NAMALWA (cell line): ENCODE results near the gene ALOX5AP.
"Not testable (repeated sequence)": the region's sequence is repeated elsewhere in the genome, so short reads cannot be mapped to it uniquely, and the experiment has no call there.

Experiments used
- DNase-seq: peaks from one replicate; pipeline ENCODE4 v3.0.0-alpha.2; 2015; ENCODE audit warnings: low spot score

ALOX5AP gene

DNA sequence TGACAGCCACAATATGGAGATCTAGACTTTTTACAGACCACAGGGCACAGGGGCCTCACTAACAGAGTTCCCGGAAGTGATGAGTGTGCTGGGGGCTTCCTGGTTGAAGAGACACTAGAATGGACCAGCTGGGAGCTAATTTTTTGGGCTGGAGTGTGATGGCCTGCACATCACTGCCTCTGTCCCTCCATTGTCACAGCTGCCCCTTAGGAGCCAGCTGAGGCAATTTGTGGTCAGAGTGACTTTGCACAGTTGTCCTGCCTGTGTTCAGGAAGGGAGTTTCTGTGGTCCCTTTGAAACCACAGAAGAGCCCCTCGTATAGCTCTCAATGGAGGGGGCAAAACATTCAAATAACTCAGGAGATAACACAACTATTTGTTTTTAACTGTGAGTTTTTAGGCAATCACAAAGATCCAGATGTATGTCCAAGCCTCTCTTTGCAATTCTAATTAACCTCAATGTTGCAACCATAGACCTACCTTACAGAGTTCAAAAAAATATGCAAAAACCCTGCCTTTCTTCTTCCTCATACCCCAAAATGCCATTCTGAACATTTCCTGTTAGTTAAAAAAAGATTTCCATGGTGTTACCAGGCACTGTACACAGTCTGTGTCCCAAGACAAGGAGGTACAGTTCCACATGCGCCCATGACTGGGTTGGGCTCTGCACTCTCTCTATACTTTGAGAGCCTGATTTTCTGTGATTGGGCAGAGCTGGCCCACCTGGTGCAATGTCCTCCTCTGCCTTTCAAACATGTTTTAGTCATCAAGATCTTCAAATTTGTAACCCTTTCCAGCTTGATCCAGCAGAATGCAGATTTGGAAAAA, 2.4 kb downstream of the ALOX5AP start:
- DNase-seq, result peak; percentile 59

DNA sequence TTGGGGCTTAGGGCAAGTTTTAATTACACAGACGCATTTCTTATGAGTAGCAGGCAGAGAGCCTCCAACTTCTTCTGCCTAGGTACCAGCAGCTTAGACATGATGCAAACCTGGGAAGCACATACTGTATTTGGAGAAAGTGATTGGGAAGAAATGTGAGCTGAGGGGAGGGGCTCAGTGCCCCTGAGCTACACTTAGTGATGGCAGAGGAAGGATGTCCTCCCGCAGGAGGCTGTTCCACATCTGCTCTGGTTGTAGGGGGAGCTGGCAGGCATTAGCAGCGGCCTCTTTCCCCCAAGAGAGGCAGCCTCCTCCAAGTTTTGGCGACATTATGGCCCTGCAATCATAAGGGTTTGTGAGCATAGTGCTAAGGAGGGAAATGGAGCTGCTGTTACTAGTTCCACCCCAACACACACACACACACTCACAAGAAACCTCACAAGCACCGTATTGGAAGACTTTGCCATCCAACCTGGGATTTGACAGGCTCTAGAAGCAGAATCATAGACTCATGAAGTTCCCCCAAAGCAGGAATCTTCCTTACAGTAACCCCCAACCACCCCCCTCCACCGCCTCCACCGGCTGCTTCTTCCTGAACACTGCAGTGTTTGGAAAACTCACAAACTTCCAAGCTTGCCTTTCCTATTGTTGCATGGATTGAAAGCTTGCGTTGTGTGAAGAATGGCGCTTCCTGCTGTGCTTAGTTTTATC, 3.3 kb downstream of the ALOX5AP start:
- DNase-seq, result no peak

GRCh38 chr13:30739237-30739528, 3.8 kb downstream of the ALOX5AP start:
- no peak for DNase-seq

DNA sequence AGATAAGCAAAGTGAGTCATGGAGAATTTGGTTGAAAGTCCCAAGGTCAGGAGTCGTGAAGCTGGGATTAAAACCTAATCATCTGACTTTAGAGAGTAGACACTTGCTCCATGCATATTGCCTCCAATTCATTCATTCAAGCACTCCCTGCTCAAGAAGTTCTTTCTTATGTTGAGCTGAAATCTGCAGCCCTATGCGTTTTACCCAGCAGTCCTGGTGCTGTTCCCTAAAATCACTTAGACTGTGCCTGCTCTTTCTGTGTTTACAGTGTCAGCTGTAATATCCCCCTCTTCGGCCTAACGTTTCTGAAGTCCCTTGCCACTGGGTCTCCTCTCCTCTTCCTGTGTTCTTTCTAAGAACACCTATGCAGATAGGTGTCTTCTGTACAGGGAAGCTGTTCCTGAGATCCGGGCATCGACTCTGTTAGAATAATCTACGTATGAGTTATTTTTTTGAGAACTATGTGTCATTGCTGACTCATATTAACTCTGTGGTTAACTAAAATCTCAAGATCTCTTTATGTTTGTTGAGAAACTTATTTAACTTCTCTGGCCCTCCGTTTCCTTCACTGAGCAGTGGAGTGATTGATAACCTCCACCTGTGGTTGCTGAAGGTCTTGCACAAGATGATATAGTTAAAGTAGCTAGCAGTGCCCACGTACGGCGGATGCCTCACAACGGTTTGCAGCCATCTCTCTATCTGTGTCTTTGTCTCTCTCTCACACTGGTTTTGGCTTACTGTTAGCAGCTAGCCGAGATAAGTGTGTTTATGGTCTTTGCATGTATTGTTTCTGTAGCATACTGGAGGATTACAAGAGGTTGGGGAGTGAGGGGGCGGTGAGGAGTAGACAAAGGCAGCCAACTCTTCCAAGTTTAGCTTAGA, 4.7 kb downstream of the ALOX5AP start:
- DNase-seq, result no peak

DNA sequence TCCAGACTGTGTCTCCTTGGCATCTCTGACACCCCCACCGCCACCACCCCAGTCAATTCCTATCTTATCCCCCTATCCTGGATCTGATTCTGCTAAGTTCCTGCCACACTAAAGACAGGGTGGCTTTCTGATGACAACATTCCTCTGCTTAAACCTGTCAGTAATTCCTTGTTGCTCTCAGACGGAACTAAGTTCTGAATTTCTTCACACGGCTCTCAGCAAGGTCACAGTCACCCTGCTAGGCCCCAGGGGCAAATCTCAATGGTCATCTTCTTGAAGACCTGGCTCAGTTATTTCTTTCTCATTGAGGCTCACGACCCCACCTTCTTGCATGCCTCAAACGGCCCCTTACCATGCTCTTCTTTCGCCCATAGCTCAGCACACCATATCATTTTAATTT, 7.6 kb downstream of the ALOX5AP start:
- DNase-seq, result no peak

DNA sequence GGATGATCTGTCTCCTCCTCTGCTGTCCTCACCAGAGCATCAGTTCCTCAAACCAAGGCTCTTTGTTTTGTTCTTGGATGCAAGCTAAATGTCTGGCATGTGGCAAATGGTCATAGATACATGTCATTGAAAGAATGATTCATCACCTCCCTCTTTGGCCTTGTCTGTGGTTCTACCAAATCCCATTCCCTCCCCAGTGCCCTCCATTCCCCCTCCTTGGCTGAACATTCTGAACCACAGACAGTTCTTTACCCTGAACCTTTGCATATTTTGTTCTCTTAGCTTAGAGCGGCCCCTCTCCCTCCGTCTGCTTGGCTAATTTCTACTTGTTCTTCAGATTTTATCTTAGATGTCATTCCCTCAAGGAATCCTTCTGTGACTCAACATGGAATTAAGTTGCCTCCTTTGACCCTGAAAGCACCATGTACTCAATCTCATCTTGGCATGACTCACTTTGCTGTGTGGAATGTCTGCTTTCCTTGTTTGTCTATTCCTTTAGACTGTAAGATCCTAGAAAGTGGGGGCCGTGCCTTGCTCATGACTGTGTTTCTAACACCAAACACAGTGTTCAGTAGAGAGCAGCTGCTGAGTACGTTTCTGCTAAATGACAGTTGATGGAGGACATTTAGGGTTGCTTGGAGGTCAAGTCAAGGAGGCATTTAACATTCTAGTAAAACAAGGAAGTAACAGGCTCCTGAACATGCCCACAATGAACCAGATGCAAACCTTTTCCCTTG, 8.1 kb downstream of the ALOX5AP start:
- no peak for DNase-seq

- no peak for DNase-seq
Measured at GRCh38 chr13:30744056-30744680, 8.8 kb downstream of the ALOX5AP start.

DNA sequence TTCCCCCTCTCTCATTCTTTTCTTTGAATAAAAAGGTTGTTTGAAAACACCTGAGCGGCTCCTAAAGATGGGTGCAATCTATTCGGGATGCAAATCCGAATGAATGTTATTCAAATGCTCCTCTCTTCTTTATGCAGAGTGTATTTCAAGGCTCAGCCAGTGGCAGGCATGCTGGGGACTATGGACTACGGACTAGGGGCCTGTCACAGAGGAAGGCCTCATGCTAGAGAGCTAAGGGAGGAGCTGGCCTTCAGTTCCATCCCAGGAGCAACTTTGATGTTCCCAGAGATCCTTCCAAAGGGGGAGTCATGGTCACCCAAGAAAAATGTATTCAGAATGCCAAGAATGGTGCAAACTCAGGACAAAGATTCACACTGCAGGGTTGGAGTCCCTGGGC, 9.3 kb downstream of the ALOX5AP start:
- no peak for DNase-seq

- DNase-seq, result no peak
Measured at GRCh38 chr13:30745906-30746686, 10.8 kb downstream of the ALOX5AP start.

GRCh38 chr13:30746791-30747190, 11.4 kb downstream of the ALOX5AP start:
- no peak for DNase-seq

GRCh38 chr13:30747845-30748244, 12.5 kb downstream of the ALOX5AP start:
- DNase-seq, result not testable (repeated sequence)

GRCh38 chr13:30748717-30749116, 13.4 kb downstream of the ALOX5AP start:
- no peak for DNase-seq

DNA sequence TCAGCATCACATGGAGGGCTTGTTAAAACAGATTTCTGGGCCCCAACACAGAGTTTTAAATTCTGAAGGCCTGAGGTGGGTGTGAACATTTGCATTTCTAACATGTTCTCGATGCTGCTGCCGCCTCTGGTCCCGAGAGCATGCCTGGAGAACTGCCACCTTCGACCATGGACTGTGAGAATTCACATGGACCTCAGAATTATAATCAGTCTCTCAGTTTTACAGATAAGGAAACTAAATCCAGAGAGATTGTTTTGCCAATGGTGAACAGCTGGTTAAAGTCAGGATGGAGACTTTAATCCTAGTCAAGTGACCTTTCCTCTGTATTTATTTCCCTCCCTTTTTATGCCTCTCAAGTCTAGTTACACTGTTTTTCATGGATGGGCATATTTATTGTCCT, 14.7 kb downstream of the ALOX5AP start:
- no peak for DNase-seq

DNA sequence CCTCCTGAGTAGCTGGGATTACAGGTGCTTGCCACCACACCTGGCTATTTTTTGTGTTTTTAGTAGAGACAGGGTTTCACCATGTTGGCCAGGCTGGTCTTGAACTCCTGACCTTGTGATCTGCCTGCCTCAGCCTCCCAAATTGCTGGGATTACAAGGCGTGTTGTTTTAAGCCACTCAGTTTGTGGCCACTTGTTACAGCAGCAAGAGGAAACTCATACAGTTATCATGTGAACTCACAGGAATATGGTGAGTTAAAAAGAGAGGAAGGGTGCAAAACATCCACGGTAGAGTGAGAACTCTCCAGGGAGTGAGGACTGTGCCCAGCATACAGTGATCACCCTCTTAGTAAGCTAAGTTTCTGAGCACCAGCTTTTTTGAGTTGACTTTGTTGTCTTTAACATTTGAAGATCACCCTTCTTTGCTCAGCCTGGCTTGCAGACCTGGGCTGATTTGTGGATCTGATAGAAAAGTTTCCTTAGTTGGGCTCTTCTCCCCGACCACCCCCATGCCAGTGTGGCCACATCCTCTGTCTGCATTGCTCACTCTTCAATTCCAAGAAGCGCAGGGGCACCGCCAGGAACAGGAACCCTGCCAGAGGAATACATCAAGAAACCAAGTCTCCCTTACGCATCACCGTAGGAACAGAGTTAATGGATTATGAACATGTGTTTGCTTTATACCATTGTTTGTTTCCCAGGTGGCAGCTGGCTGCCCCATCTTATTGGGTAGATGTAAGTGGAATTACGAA, 16.0 kb downstream of the ALOX5AP start:
- DNase-seq, result no peak

- no peak for DNase-seq
Measured at GRCh38 chr13:30752201-30752797, 17.0 kb downstream of the ALOX5AP start.

GRCh38 chr13:30753030-30753616, 17.8 kb downstream of the ALOX5AP start:
- DNase-seq, result no peak

DNA sequence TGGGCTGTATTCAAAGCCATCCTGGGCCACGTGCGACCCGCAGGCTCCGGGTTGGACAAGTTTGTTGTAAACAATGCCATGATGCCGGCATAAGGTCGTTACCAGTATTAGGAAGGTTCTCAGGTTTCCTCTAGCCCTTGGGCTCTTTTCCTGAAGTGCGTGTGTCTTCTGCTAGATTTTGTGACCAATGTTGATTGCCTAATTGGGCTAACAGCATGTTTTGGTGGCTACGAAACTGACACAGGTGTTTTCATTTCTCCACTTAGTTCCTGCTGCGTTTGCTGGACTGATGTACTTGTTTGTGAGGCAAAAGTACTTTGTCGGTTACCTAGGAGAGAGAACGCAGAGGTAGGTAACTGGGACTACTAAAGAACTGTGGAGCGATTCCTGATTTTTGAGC, 20.3 kb downstream of the ALOX5AP start:
- DNase-seq, result no peak

DNA sequence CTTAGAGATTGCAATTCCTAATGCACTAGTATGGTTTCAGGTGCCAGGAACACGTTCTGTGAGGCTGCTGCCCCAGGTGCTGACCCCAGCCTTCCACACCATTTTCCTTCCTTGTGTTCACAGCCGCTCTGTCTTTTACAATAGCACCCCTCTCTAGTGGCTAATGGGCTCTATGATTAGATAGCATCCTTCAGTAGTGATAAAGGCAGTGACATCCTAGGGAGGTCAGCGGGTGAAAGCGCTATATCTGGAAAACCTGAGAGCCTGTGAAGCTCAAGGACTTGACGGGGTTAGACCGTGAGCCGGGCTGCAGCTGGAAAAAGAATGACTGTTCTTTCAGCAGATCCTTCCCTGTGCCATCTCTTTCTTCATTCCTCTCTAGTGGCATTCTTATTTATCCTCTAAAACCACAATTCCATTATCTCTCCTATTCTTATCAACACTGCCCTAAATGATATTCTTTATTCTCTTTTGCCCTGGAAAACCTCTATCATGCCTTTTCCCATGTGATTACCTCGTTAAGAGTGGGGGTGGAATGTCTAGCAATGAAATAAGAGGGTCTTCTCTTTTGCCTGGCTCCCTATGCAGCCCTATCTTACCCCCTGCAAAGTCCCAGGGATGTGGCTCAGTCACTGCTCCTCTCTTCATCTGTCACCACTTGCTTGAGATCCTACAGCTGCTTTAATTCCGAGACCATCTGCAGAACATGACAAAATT, 21.8 kb downstream of the ALOX5AP start:
- no peak for DNase-seq

DNA sequence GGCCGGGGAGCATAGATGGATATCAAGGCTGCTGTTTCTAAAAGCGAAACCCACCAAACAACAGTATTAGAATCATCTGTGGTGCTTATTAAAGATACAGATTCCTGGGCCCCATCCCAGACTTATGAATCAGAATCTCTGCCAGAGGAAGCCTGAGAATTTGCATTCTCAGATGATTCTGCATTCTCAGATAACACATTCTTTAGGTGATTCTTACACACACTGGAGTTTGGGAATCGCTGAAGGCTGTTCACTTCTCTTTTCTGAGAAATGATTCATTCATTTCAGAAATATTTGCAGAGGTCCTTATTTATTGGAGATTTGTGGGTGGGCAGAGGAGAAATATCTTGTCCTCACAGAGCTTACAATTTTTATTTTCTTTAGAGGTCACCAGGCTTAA, 24.4 kb downstream of the ALOX5AP start:
- no peak for DNase-seq
